T follicular helper cell (primary cell): Measurements from ENCODE around the gene IRF3.
A peak's percentile ranks its signal among the peaks of the same experiment; 100 is the strongest.

ENCODE experiments used
- DNase-seq: peaks from one replicate; pipeline ENCODE4 v3.0.0-alpha.2; 2020; ENCODE audit warnings: low read depth

Gene IRF3

DNA sequence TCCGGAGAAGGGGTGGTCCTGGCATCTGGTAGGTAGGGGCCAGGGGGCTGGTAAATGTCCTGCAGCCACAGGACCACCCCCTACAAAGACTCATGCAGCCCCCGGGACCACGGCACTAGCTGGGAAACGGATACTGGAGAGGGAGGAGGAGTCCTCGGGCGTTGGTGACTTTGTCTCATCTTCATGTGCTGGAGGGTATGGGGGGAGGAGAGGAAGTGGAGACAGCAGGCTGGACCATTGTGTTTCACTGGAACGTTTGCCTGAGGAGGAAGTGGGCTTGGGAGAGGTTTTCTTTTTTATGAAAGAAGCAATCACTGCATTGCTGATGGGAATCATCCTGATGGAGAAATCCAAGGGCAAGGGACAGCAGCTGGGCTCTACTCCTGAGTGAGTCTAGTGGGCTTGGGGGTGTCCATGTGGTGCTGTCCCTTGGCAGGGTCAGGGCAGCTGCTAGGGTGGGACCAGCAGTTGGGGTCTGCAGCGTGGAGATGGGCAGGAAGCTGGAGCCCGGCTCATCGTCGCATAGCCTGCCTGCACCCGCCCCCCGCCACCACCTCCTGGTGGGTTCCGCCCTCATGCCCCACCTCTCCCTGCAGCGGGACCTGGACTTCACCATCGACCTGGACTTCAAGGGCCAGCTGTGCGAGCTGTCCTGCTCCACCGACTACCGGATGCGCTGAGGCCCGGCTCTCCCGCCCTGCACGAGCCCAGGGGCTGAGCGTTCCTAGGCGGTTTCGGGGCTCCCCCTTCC lies 22.1 kb upstream of the IRF3 start:
- DNase-seq: no peak

DNA sequence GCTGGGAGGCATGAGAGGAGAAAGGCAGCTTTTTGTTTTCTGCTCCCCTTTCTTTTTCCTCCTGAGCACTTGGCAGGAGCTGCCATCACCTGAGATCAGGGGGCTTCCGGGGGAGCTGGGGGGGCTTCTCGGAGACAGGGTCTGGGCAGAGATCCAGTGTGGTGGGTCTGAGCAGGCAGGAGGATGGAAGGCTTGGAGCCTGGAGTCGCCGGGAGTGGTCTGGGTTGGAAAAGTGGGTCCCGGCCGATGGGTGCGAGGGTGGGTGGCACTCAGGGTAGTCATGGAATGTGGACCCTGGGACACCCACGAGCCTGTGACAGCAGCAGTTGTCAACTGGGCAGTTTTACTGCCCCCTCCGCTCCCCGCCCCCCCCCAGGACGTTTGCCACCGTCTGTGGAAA lies 21.5 kb upstream of the IRF3 start:
- no peak for DNase-seq

DNA sequence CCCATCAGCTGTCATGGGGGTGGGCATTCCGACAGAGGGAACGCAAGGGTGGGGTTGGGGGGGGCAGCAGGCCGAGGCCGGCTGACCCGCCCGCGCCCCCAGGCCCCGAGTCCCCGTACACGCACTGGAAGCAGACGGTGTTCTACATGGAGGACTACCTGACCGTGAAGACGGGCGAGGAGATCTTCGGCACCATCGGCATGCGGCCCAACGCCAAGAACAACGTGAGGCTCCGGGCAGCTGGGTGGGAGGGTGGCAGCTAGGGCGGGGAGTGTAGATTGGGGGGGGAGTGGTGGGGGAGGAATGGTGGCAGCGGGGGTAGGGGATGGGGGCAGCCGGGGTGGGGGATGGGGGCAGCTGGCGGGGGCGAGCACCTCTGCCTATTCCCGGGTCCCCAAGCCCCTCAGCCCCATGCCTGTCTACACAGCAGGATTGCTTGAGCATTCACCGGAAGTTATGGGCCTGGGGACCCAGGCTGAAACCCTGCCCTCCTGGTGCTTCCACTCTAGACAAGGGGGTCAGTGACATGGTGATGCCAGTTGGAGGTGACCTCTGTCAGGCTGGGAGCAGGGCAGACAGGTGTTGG lies 20.9 kb upstream of the IRF3 start:
- DNase-seq: no peak

DNA sequence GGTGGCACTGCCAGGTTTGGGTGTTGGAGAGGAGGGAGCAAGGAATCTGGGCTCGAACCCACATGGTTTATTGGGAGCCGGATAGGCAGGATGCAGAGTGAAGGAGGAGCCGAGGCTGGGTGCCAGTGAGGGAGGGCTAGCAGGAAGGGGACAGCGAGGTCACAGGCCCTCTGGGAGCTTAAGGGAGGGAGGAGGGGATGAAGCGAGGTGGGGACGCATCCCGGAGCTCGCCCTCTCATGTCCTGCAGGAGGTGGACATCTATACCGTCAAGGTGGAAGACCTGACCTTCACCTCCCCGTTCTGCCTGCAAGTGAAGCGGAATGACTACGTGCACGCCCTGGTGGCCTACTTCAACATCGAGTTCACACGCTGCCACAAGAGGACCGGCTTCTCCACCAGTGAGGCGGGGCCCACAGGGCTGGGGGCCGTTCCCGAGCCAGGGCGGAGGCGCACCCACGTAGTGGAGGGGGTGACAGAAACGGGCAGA lies 20.2 kb upstream of the IRF3 start:
- no peak for DNase-seq

DNA sequence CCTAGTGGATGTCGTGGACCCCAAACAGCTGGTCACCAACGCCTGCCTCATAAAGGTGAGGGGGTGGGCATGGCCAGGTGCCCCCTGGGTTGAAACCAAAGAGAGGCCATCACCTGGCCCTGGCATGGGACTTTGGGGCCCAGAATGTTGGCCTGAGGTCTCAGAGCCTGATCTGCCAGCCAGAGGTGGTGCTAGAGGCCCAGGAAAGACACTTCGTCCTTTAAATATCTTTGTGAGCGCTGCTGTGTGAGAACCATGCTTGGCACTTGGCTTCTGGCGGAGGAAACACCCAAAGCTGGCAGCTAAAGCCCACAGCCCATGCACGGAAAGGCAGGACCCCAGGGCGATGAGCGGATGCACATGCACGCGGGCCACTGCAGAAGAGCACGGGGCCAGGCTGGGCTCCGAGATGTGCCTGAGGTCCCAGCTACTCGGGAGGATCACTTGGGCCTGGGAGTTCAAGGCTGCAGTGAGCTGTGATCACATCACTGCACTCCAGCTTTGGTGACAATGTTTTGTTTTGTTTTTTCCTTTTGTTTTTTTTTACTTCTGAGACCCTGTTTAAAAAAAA lies 19.4 kb upstream of the IRF3 start:
- DNase-seq: no peak

DNA sequence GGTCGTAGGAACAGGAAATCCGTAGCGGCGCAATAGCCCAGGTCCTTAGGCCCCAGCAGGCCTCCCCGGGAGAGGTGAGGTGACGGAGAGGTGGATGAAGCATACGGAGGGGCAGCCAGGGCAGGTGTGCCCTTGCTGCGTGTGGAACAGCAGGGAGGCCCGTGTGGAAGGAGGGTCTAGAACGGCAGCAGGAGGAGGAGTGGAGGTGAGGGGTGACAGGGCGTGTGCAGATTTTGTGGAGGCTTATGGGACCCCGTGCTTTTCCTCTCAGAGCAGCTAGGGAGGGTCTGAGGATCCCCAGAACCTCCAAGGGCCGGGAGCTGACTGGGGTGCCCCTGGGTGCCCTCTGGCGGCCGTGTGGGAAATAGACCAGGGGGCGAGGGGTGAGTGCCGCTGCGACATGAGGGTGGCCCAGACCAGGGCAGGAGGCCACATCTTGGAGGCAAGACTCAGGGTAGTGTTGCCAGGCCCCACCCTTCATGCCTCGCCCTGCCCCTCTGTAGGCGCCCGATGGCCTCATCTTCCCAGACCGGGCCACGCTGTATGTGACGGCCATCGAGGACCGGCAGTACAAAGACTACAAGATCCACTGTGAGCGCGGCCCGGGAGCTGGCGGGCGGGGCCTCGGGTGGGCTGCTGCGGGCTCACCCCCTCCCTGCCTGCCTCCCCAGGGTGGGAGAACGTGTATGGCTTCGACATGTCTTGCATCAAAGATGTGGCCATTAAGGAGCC lies 18.8 kb upstream of the IRF3 start:
- no peak for DNase-seq

DNA sequence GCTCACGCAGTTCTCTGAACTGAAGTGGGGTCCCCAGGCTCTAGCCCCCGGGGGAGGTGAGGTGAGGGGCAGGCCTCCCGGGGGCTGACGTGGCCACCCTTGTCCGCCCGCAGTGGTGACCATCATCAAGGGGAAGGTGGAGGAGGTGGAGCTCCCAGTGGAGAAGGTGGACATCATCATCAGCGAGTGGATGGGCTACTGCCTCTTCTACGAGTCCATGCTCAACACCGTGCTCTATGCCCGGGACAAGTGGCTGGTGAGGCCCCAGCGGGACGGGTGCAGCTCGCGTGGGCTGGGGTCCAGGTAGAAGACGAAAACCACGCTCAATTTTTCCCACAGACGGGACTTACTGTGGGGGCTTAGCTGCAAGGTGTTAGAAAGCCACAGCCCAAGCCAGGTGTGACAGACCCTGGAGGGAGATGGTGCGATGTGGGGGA lies 18.2 kb upstream of the IRF3 start:
- no peak for DNase-seq

DNA sequence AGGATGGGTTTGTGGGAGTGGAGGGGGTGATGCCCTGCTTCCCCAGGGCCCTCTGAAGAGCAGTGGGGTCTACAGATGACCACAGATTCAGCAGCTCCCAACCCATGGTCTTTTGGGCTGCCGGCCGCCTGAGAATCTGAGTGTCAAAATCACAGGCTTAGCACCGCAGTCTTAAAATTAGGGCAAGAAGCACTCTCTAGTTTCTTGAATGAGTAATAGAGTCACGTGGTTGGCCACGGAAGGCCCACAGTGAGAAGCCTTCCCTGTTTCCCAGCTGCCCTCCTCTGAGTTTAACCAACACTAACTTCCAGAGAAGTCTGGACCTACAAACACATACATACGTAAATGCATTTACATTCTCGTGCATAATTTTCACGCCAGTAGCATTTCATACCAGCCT lies 16.6 kb upstream of the IRF3 start:
- DNase-seq: no peak

DNA sequence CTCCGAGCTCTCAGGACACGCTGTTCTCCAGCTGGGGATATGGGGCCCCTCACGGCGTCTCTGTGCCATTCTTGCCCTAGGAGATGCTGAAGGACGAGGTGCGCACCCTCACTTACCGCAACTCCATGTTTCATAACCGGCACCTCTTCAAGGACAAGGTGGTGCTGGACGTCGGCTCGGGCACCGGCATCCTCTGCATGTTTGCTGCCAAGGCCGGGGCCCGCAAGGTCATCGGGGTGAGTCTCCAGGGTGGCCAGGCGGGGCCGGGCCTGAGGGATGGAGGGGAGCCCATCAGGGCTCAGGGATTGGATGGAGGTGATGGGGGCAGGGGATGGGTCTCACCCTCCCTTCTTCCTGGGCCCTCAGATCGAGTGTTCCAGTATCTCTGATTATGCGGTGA lies 16.2 kb upstream of the IRF3 start:
- DNase-seq: no peak

DNA sequence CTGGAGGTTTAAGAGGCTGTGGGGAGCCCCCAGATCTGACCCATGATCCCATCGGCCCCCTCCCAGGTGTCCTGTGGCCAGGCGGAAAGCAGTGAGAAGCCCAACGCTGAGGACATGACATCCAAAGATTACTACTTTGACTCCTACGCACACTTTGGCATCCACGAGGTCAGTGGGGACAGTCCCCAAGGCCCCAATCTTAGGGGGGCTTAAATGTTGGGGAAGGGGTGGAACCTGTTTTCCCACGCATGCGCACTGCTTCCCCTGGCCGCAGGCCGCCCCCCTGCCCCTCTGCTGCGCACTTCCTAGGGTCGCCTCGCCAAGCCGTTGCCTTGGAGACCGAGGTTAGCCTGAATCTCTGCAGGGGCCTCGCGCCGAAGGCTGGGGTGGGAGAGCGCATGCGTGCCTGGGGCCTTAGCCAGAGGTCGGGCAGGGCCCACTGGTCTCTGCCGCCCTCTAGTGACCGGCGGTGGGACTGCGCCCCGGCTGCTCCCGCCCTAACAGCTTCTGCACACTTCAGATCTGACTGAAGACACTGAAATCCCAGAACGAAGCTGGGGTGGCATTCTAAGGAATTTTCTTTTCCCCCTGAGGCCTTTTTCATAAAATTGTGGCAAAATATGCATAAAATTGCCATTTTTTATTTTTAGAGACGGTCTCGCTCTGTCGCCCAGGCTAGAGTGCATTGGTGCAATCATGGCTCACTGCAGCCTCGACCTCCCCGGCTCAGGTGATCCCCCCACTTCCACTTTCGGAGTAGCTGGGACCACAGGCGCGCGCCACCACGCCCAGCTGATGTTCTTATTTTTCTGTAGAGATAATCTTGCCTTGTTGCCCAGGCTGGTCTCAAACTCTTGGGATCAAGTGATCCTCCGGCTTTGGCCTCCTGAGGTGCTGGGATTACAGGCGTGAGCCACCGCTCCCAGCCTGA lies 15.0 kb upstream of the IRF3 start:
- peak; percentile 89 for DNase-seq

DNA sequence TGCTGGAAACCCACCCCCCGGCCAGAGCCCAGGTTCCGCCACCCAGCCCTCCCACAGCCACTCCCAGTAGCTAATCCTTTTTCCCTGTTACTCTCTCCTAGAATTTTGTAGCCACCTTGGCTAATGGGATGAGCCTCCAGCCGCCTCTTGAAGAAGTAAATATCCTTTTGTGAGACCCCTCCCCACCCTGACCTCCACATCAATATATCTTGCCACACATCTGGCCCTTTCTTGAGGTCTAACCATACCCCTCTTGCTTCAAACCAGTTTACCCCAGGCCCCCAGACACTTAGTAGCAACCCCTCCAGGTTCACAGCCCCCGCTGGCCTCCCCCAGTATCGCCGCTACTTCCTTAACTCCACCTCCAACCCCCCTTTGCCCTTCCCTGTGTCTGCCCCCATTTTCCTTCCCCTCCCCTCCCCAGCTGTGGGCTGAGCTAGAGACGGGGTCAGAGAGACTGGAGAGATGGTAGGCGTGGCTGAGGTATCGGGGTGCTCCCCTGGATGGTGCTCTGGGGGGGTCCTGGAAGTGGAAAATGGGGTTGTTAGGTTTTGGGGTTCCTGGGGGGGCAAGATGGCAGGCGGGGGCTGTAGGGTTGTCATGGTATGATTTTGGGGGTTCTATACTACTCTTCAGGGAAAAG lies 14.2 kb upstream of the IRF3 start:
- no peak for DNase-seq

DNA sequence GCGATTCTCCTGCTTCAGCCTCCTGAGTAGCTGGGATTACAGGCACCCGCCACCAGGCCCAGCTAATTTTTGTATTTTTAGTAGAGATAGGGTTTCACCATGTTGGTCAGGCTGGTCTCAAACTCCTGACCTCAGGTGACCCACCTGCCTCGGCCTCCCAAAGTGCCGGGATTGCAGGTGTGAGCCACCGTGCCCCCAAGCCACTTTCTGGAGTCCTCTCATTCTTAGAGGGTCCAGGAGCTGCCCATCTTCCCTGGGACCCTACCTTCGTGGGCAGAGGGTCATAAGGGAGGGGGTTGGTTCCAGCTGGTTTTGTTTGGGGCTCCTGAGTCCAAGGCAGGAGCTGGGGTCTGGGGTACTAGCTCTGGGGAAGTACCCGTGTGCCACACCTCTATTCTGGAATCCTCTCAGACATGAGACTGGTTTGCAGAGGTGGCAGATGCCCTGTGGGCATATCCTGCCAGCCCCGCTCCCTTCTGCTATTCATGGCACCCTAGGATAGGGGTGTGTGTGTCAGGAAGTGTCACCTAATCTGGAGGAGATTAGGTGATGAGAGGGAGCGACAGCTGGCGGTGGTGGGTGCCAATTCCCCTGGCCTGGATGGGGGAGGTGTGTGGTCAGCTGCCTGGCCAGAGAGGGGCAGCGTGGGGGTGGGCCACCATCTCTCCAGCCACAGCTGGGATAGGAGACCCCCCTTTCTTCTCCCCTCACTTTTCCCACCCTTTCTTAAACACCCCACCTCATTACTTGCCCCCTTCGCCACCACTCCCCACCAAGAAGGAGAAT lies 13.5 kb upstream of the IRF3 start:
- no peak for DNase-seq

DNA sequence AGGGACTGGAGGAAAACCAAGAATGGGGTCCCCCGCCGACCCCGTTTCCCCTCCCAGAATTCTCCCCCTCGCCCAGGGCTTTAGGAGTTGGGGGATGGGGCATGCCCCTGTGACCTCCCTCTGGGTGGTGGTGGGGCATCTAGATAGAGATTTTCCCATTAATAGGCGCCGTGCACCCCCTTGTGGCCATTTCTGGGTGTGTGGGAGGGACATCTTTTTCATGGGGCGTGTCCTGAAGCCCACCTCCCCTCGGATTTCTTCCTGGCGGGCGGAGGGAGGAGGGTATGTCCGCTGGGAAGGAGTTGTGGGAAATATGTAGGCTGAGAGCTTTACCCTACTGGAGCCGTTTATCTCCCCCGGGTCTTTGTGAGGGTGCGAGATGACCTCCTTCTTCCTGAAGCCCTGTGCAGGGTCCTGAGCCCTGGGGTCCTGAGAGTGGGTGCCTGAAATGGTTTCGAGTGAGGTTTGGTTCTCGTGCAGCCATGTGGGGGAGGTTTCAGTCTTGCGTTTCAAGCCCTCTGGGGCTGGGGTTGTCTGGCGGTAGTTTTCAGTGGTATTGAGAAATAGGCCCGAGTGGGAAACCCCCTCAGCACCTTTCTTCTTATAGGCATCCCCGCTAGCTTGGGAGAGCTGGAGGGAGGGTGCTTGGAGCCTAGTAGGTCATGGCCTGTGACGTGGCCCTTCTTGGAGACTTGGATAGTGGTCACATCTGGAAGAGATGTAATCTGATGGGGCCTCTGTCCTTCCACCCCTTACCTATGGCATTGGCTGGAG lies 12.4 kb upstream of the IRF3 start:
- DNase-seq: peak; percentile 74

DNA sequence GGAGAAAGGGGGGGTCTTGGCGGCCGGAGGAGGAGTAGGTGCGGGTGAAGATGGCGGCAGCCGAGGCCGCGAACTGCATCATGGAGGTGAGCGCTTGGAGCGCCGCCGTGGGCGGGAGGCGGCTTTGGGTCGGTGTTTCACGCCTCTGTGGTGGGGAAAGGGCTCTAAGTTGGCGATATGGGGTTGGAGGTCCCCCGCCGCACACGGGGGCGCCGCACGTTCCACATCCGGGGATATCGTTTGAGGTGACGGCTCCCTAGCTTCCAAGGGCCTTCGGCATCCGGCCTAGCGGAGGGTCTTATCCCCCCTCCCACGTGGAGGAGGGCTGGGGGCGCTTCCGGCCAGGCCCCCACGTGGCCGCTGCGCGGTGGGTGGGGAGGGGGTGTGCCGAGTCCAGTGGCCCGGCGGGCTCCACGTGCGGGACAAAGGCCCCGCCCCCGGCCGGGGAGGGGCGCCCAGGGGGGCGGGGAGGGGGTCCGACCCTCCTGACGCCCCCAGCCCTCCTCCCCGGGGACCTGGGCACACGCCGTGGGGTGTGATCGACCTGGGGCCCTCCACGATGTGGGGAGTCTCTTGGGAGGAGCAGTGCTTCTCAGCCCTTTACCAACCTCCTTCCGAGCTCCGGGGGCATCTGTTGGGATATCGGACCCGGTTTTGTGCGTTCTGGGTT lies 11.7 kb upstream of the IRF3 start, which contains the start of gene PRMT1:
PRMT1 (plus strand) TSS at position 41 of the 670 bp plus-strand sequence; CDS start at position 51, 10 bp downstream.
- peak; percentile 46 for DNase-seq

DNA sequence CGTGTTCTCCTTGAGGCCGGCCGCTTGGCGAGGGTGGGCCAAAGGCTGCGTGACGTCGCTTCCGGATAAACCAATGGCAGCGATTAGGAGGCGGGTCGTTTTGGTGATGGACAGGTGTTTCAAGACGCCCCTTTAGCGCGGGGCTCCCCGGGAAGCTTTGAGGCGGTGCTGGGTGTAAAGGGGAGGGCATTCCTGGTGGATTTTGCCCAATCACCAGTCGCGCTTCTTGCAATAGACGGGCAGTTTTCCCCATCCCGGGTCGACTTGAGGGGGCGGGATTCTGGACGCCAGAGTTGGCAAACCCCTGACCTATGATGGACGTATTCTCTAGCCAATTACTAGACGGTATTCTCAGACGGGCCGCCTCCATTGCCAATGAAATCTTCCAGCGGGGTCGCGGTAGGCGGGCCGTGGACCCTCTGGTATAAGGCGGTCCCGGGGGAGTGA lies 11.2 kb upstream of the IRF3 start:
- DNase-seq: peak; percentile 98

DNA sequence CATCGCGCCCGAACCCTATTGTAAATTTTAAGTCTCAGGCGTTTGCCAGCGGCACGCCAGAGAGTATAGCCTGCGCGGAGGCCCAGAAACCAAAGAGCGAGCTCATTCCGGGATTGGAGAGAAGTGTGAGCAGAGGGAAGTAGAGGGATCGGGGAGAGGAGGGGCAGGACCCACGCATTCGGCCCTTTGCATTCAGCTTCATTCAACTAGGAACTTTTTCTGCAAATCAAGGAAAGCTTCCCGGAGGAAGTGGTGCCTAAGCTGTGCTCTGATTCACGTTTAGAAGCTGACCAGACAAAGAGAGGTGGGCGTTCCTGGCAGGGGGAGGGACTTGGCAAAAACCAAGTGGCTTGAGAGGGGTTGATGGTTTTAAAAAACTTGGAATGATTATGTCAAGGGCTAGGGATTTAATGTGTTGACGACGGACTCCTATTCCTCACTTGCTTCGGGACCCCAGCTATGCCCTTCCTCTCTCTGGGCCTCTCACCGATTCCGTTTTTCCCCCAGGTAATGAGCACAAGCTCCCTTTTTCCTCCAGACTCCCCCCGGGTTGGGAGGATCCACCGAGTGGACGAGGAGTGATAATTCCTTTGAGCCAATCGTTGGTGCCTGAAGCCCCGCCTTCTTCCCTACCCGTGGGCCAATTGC lies 10.6 kb upstream of the IRF3 start:
- DNase-seq: no peak

DNA sequence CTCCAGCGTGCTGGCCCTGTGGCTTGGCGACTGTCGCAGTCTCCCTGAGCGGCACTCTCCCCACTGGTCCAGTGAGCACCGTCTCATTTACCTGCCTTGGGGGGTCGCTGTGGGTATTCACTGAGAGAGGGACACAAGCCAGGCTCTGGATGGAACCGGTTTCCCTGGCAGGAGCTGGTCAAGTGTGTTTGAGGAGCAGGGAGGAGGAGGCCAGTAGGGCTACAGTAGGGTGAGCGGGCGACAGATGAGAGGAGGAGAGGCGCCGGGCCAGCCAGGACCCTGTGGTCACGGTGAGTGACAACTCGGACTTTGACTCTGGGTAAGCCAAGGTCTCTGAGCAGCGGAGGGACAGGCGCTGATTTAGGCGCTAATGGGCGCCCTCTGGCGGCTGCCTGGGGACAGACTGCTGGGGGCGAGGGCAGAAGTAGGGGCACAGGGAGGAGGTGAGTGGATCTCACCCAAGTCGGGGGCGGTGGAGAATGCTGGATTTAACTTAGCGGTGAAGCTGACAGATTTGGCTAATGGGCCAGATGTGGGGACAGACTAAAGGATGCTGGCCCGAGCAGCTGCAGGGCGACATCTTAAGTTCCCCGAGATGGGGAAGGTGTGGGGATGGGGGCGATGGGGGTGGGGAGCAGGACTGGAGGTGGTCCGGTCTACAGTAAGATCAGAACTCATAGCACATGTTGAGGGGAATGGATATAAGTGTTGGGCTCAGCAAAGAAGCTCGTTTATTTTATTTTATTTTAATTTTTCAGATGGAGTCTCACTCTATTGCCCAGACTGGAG lies 6.7 kb upstream of the IRF3 start:
- peak; percentile 60 for DNase-seq
